Body of pancreas (tissue), 4 donors: Measurements from ENCODE around the gene NLRC3.

Experiments
- POLR2A ChIP-seq, 3 donors: fragments of 450-650 bp; IDR thresholded peaks; one replicate each; pipeline ENCODE4 v1.6.1; 2016; ENCODE audit warnings: antibody characterized with exemption in 3 of 3, mild to moderate bottlenecking in 2 of 3
- TF ChIP-seq, protein P1 (sequence below), 7 experiments: fragments of 450-650 bp in 4 of 7; fragments of 200-600 bp in 3 of 7; sonication (generic) in 3 of 7; IDR thresholded peaks; one replicate each; pipeline ENCODE4 v1.5.1; 2016 to 2019; ENCODE audit warnings: antibody characterized with exemption in 7 of 7

DNA sequence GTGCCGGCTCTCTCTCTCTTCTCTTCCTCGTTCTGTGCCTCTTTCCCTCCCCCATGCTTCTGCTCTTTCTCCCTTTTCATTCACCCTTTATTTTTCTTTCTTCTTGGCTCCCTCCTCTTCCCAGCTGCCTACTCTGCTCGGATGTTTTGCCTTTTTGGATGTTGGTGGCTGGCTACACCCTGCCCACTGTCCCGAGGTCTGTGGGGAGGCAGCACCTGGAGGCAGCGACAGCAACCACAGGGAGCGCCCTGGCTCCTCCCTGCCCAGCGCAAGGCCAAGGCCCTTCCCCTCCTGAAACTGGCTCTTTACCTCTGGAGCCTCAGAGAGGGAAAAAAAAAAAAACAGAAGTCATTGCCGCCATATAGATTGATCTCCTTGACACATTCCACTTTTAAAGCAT lies 56.4 kb downstream of the NLRC3 start:
- no peak for TF ChIP-seq POLR2A (IDR thresholded peaks at IDR 0.05)
- TF ChIP-seq, protein P1, sequence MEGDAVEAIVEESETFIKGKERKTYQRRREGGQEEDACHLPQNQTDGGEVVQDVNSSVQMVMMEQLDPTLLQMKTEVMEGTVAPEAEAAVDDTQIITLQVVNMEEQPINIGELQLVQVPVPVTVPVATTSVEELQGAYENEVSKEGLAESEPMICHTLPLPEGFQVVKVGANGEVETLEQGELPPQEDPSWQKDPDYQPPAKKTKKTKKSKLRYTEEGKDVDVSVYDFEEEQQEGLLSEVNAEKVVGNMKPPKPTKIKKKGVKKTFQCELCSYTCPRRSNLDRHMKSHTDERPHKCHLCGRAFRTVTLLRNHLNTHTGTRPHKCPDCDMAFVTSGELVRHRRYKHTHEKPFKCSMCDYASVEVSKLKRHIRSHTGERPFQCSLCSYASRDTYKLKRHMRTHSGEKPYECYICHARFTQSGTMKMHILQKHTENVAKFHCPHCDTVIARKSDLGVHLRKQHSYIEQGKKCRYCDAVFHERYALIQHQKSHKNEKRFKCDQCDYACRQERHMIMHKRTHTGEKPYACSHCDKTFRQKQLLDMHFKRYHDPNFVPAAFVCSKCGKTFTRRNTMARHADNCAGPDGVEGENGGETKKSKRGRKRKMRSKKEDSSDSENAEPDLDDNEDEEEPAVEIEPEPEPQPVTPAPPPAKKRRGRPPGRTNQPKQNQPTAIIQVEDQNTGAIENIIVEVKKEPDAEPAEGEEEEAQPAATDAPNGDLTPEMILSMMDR (IDR thresholded peaks at IDR 0.05): peak in 1 of 7 experiments; percentile 17
